ENCODE results near the gene ZNF385B. TPM values are rescaled to one million over a fixed set of nuclear protein-coding genes. Genes with fewer than 3 reads are reported as not detected.
A peak's percentile ranks its signal among the peaks of the same experiment; 100 is the strongest.
"Not testable (repeated sequence)": the region's sequence is repeated elsewhere in the genome, so short reads cannot be mapped to it uniquely, and the experiment has no call there.

Gene ZNF385B
- total and polyA plus RNA-seq, 12 donors = 2.0 to 15.3 (median 8.4) TPM

DNA sequence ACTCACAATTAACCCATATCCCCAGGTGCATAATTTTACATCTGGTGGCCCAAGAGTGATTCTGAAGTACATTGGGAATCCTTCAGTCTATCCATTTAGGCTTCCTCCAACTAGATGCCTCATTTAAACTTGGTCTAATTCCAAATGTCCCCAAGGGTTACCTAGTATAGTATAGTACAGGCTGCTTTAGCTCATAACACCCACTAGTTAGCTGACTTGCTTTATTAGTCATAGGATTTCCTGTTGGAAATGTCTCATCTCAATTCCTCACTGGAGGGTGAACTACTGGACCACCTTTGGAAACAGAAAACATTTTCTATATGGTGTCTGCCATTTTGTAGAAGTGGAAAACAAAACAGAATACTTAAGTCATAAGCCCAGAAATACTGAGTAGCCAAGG lies 394.3 kb downstream of the ZNF385B start:
- intact Hi-C loops (cut with DNase I) = no loop called here
- Histone ChIP-seq H3K4me1 (replicated peaks in 1 of 2) (no peaks in the 10 kb centered on the region), H3K27me3 (no peaks in the 10 kb centered on the region), H3K4me3 (no peak overlapping the region), H3K9me3 (replicated peaks in 1 of 3) (no peaks in the 10 kb centered on the region), H3K36me3 (replicated peaks in 1 of 2) (no peaks in the 10 kb centered on the region), H3K27ac (no peak overlapping the region)
- DNase-seq = no peak
- TF ChIP-seq, protein P1, sequence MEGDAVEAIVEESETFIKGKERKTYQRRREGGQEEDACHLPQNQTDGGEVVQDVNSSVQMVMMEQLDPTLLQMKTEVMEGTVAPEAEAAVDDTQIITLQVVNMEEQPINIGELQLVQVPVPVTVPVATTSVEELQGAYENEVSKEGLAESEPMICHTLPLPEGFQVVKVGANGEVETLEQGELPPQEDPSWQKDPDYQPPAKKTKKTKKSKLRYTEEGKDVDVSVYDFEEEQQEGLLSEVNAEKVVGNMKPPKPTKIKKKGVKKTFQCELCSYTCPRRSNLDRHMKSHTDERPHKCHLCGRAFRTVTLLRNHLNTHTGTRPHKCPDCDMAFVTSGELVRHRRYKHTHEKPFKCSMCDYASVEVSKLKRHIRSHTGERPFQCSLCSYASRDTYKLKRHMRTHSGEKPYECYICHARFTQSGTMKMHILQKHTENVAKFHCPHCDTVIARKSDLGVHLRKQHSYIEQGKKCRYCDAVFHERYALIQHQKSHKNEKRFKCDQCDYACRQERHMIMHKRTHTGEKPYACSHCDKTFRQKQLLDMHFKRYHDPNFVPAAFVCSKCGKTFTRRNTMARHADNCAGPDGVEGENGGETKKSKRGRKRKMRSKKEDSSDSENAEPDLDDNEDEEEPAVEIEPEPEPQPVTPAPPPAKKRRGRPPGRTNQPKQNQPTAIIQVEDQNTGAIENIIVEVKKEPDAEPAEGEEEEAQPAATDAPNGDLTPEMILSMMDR (IDR thresholded peaks at IDR 0.05) = no peak
- no peak for TF ChIP-seq POLR2A (IDR thresholded peaks at IDR 0.05)

DNA sequence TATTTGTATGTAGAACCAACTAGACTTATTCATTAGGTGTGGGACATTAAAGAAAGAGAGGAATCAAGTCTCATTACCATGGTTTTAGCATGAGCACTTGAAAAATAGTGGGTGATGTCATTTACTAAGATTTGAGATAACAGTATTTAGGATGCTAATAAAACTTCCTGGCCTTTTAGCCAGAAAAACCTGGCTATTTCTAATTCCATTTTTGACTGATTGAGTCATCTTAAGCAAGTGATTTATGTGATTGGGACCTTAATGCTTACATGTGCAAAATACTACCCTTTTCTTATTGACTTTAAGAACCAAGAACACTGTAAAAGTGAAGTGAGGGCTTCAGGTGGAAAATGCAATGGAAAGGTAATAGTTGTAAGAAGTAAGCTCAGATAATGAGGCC lies 400.0 kb downstream of the ZNF385B start:
- no peaks in the 10 kb centered on the region for H3K27me3 ChIP-seq
- no peaks in the 10 kb centered on the region for H3K4me1 ChIP-seq (replicated peaks in 1 of 2)
- H3K9me3 ChIP-seq (replicated peaks in 1 of 3) = no peaks in the 10 kb centered on the region
- TF ChIP-seq POLR2A (IDR thresholded peaks at IDR 0.05) = no peak
- TF ChIP-seq, protein P1 (IDR thresholded peaks at IDR 0.05) = no peak
- no peak for DNase-seq
- intact Hi-C loops (cut with DNase I) = no loop called here
- no peaks in the 10 kb centered on the region for H3K36me3 ChIP-seq (replicated peaks in 1 of 2)
- no peak overlapping the region for H3K27ac ChIP-seq
- H3K4me3 ChIP-seq = no peak overlapping the region

DNA sequence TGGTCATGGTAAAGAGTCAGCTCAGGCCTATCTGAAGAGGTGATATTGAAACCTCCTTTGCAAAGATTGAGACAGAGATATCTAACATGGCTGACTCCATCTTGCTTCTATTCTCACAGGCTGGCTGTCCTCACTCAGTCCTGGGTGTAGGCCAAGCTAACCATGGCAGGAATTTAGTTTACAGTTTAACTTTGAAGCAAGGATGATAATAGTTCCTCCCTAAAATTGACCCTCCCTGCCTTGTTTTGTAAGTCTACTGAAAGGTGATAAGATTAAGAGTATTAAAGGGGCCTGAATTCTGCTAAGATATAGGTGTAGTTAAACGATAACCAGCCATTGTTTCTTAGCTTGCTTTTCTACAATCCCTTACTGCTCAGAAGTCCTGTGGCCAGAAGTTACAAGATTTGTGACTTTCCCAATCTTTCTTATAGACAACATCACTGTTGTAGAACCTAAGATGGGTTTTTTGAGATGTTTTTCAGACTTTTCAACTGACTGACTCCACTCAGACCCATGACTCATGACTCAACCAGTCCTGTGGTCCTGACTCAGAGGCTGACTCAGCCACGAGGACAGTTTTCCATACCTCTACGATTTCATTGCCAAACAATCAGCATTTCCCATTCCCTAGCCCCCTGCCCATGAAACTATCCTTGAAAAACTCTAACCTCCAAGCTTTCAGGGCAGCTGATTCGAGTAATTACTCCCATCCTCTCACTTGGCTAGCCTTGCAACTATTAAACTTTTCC lies 401.1 kb downstream of the ZNF385B start:
- peak in 6 of 7 donors; percentile 28 to 68 (median 50) for DNase-seq
- H3K36me3 ChIP-seq (replicated peaks in 1 of 2) = no peaks in the 10 kb centered on the region
- 48 to 53% (median 50%) methylated on average over 4 of the region's 4 CpGs for WGBS, 4 donors
- H3K27me3 ChIP-seq = no peaks in the 10 kb centered on the region
- peak overlapping the region in 3 of 5 donors; percentile 27 to 58 (median 40) for H3K27ac ChIP-seq
- TF ChIP-seq POLR2A (IDR thresholded peaks at IDR 0.05) = no peak
- TF ChIP-seq, protein P1 (IDR thresholded peaks at IDR 0.05) = no peak
- H3K9me3 ChIP-seq (replicated peaks in 1 of 3) = no peaks in the 10 kb centered on the region
- H3K4me3 ChIP-seq = no peak overlapping the region
- H3K4me1 ChIP-seq (replicated peaks in 1 of 2) = no peaks in the 10 kb centered on the region
- intact Hi-C loops (cut with DNase I) = no loop called here

DNA sequence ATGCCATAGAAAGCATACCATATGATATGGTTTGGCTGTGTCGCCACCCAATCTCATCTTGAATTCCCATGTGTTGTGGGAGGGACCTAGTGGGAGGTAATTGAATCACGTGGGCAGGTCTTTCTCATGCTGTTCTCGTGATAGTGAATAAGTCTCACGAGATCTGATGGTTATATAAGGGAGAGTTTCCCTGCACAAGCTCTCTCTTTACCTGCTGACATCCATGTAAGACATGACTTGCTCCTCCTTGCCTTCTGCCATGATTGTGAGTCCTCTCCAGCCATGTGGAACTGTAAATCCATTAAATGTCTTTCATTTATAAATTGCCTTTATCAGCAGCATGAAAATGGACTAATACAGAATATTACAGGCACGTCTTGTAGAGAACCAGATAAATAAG lies 403.3 kb downstream of the ZNF385B start:
- H3K27me3 ChIP-seq; H3K27ac ChIP-seq; H3K36me3 ChIP-seq (replicated peaks in 1 of 2); DNase-seq; H3K4me3 ChIP-seq; H3K9me3 ChIP-seq (replicated peaks in 1 of 3); H3K4me1 ChIP-seq (replicated peaks in 1 of 2); intact Hi-C loops (cut with DNase I): not testable (repeated sequence)
- WGBS, 4 donors = 80 to 90% (median 88%) methylated on average over 5 of the region's 5 CpGs

DNA sequence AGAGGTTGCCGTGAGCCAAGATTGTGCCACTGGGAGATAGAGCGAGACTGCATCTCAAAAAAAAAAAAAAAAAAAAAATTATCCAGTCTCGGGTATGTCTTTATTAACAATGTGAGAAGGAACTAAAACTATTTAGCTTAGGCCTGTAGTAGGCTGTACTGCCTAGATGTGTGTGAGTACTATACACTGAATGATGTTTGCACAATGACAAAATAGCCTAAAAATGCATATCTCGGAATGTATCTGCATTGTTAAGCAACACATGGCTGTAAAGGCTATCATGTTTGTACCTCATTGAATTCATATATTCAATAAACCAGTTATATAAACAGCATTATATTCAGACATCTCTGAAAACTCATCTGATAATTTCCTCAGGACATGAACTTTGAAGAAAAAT lies 405.6 kb downstream of the ZNF385B start:
- Histone ChIP-seq H3K27me3 (no peaks in the 10 kb centered on the region), H3K36me3 (replicated peaks in 1 of 2) (no peaks in the 10 kb centered on the region), H3K27ac (no peak overlapping the region), H3K4me3 (no peak overlapping the region), H3K4me1 (replicated peaks in 1 of 2) (no peaks in the 10 kb centered on the region), H3K9me3 (replicated peaks in 1 of 3) (no peaks in the 10 kb centered on the region)
- WGBS, 4 donors = 87 to 95% (median 93%) methylated on average over 4 of the region's 4 CpGs
- intact Hi-C loops (cut with DNase I) = no loop called here
- no peak for TF ChIP-seq POLR2A (IDR thresholded peaks at IDR 0.05)
- TF ChIP-seq, protein P1 (IDR thresholded peaks at IDR 0.05) = no peak
- no peak for DNase-seq

All from adrenal gland (tissue), 12 donors.